Measurements from ENCODE around the gene PFKFB4. TPM values are rescaled to one million over a fixed set of nuclear protein-coding genes. Genes with fewer than 3 reads are reported as not detected.

The PFKFB4 gene
- total and polyA plus RNA-seq, 5 donors from 2014 or later, result 0.96 to 1.8 (median 1.5) TPM

- no peaks in the 10 kb centered on the region for H3K4me1 ChIP-seq (ENCODE audit: control insufficient read depth, insufficient read depth, low read length, poor library complexity, severe bottlenecking)
- H3K9me3 ChIP-seq (ENCODE audit: control insufficient read depth in 2 of 2, low read length in 2 of 2), result no peaks in the 10 kb centered on the region
- H3K36me3 ChIP-seq (ENCODE audit: control insufficient read depth, insufficient read depth, low read length), result no peaks in the 10 kb centered on the region
- H3K27ac ChIP-seq (ENCODE audit: insufficient read depth, low read length, poor library complexity, severe bottlenecking), result no peak overlapping the region
- DNase-seq (no peak), ATAC-seq (ENCODE audit: low read depth in 2 of 2) (no peak)
- H3K36me3 Mint-ChIP-seq, result no peaks in the 10 kb centered on the region
- no peak overlapping the region for H3K4me3 Mint-ChIP-seq
- H3K4me3 ChIP-seq (ENCODE audit: low read depth, low read length), result no peak overlapping the region
- H3K27me3 Mint-ChIP-seq, result peaks cover 6% of the 10 kb centered on the region
- H3K4me1 Mint-ChIP-seq, result no peaks in the 10 kb centered on the region
- no peak overlapping the region for H3K27ac Mint-ChIP-seq
- peaks cover 2% of the 10 kb centered on the region for H3K27me3 ChIP-seq (ENCODE audit: control insufficient read depth, insufficient read depth, low read length)
- H3K9me3 Mint-ChIP-seq, result no peaks in the 10 kb centered on the region
Measured at GRCh38 chr3:48581621-48582481, 25.2 kb upstream of the PFKFB4 start.

DNA sequence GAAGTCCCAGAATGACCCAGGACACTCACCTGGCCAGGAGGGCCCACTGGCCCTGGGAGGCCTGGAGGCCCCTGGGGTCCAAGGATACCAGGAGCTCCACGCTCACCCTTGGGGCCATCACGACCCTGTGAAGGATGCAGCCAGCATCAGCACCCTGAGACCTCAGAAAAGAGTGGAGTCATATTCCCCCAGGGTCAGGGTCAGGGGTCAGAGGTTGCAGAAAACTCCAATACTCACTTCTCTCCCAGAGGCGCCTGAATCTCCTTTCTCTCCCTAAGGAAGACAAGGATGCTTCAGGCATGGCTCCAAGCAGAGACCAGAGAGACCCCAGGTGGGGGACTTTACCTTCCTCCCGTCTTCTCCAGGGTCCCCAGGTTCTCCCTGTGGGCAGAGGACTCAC, 20.0 kb upstream of the PFKFB4 start:
- Histone ChIP-seq H3K4me1 (ENCODE audit: control insufficient read depth, insufficient read depth, low read length, poor library complexity, severe bottlenecking) (no peaks in the 10 kb centered on the region), H3K27ac (ENCODE audit: insufficient read depth, low read length, poor library complexity, severe bottlenecking) (no peak overlapping the region), H3K36me3 (ENCODE audit: control insufficient read depth, insufficient read depth, low read length) (no peaks in the 10 kb centered on the region), H3K4me3 (ENCODE audit: low read depth, low read length) (no peak overlapping the region), H3K27me3 (ENCODE audit: control insufficient read depth, insufficient read depth, low read length) (peaks cover 2% of the 10 kb centered on the region), H3K9me3 (ENCODE audit: control insufficient read depth in 2 of 2, low read length in 2 of 2) (no peaks in the 10 kb centered on the region)
- no peaks in the 10 kb centered on the region for H3K36me3 Mint-ChIP-seq
- DNase-seq (no peak), ATAC-seq (ENCODE audit: low read depth in 2 of 2) (no peak)
- no peak overlapping the region for H3K27ac Mint-ChIP-seq
- H3K4me3 Mint-ChIP-seq, result no peak overlapping the region
- H3K27me3 Mint-ChIP-seq, result peaks cover 5% of the 10 kb centered on the region
- no peaks in the 10 kb centered on the region for H3K4me1 Mint-ChIP-seq
- no peaks in the 10 kb centered on the region for H3K9me3 Mint-ChIP-seq

- no peak overlapping the region for H3K4me3 ChIP-seq (ENCODE audit: low read depth, low read length)
- no peaks in the 10 kb centered on the region for H3K36me3 Mint-ChIP-seq
Measured at GRCh38 chr3:48575366-48575765, 18.8 kb upstream of the PFKFB4 start.

GRCh38 chr3:48573973-48574585, 17.5 kb upstream of the PFKFB4 start:
- Mint-ChIP-seq H3K27ac (no peak overlapping the region), H3K4me1 (no peaks in the 10 kb centered on the region)

More at GRCh38 chr3:48575366-48575765, 18.8 kb upstream of the PFKFB4 start:
- Mint-ChIP-seq H3K27me3 (peaks cover 5% of the 10 kb centered on the region), H3K9me3 (no peaks in the 10 kb centered on the region), H3K27ac (no peak overlapping the region), H3K4me1 (no peaks in the 10 kb centered on the region), H3K4me3 (no peak overlapping the region)
- DNase-seq (no peak), ATAC-seq (ENCODE audit: low read depth in 2 of 2) (no peak)
- no peaks in the 10 kb centered on the region for H3K9me3 ChIP-seq (ENCODE audit: control insufficient read depth in 2 of 2, low read length in 2 of 2)
- no peaks in the 10 kb centered on the region for H3K36me3 ChIP-seq (ENCODE audit: control insufficient read depth, insufficient read depth, low read length)
- H3K4me1 ChIP-seq (ENCODE audit: control insufficient read depth, insufficient read depth, low read length, poor library complexity, severe bottlenecking), result no peaks in the 10 kb centered on the region
- H3K27ac ChIP-seq (ENCODE audit: insufficient read depth, low read length, poor library complexity, severe bottlenecking), result no peak overlapping the region
- peaks cover 2% of the 10 kb centered on the region for H3K27me3 ChIP-seq (ENCODE audit: control insufficient read depth, insufficient read depth, low read length)

GRCh38 chr3:48572517-48572916, 15.9 kb upstream of the PFKFB4 start:
- H3K36me3 ChIP-seq (ENCODE audit: control insufficient read depth, insufficient read depth, low read length), result no peaks in the 10 kb centered on the region

More at GRCh38 chr3:48573973-48574585, 17.5 kb upstream of the PFKFB4 start:
- Mint-ChIP-seq H3K36me3 (no peaks in the 10 kb centered on the region), H3K4me3 (no peak overlapping the region), H3K9me3 (no peaks in the 10 kb centered on the region), H3K27me3 (peaks cover 5% of the 10 kb centered on the region)
- no peaks in the 10 kb centered on the region for H3K9me3 ChIP-seq (ENCODE audit: control insufficient read depth in 2 of 2, low read length in 2 of 2)
- no peaks in the 10 kb centered on the region for H3K4me1 ChIP-seq (ENCODE audit: control insufficient read depth, insufficient read depth, low read length, poor library complexity, severe bottlenecking)
- no peaks in the 10 kb centered on the region for H3K36me3 ChIP-seq (ENCODE audit: control insufficient read depth, insufficient read depth, low read length)
- ATAC-seq (ENCODE audit: low read depth in 2 of 2), result no peak
- no peak for DNase-seq
- H3K4me3 ChIP-seq (ENCODE audit: low read depth, low read length), result no peak overlapping the region
- H3K27ac ChIP-seq (ENCODE audit: insufficient read depth, low read length, poor library complexity, severe bottlenecking), result no peak overlapping the region
- H3K27me3 ChIP-seq (ENCODE audit: control insufficient read depth, insufficient read depth, low read length), result no peaks in the 10 kb centered on the region

GRCh38 chr3:48571938-48572337, 15.3 kb upstream of the PFKFB4 start:
- DNase-seq, result no peak
- H3K27me3 ChIP-seq (ENCODE audit: control insufficient read depth, insufficient read depth, low read length), result no peaks in the 10 kb centered on the region

More at GRCh38 chr3:48572517-48572916, 15.9 kb upstream of the PFKFB4 start:
- Mint-ChIP-seq H3K9me3 (no peaks in the 10 kb centered on the region), H3K27ac (no peak overlapping the region), H3K4me1 (no peaks in the 10 kb centered on the region), H3K4me3 (no peak overlapping the region), H3K36me3 (no peaks in the 10 kb centered on the region), H3K27me3 (no peaks in the 10 kb centered on the region)
- no peaks in the 10 kb centered on the region for H3K9me3 ChIP-seq (ENCODE audit: control insufficient read depth in 2 of 2, low read length in 2 of 2)
- H3K27me3 ChIP-seq (ENCODE audit: control insufficient read depth, insufficient read depth, low read length), result no peaks in the 10 kb centered on the region
- DNase-seq (no peak), ATAC-seq (ENCODE audit: low read depth in 2 of 2) (no peak)
- no peaks in the 10 kb centered on the region for H3K4me1 ChIP-seq (ENCODE audit: control insufficient read depth, insufficient read depth, low read length, poor library complexity, severe bottlenecking)
- H3K4me3 ChIP-seq (ENCODE audit: low read depth, low read length), result no peak overlapping the region
- H3K27ac ChIP-seq (ENCODE audit: insufficient read depth, low read length, poor library complexity, severe bottlenecking), result no peak overlapping the region

GRCh38 chr3:48569808-48570450, 13.3 kb upstream of the PFKFB4 start:
- no peaks in the 10 kb centered on the region for H3K36me3 ChIP-seq (ENCODE audit: control insufficient read depth, insufficient read depth, low read length)
- no peaks in the 10 kb centered on the region for H3K9me3 ChIP-seq (ENCODE audit: control insufficient read depth in 2 of 2, low read length in 2 of 2)
- Mint-ChIP-seq H3K27ac (no peak overlapping the region), H3K9me3 (peaks cover 0 to 1% (median 0%) of the 10 kb centered on the region in 7 donors), H3K36me3 (no peaks in the 10 kb centered on the region), H3K4me3 (peak overlapping the region in 1 of 4 donors; percentile 15), H3K4me1 (no peaks in the 10 kb centered on the region), H3K27me3 (no peaks in the 10 kb centered on the region)
- ATAC-seq (ENCODE audit: low read depth in 2 of 2), result no peak
- no peaks in the 10 kb centered on the region for H3K27me3 ChIP-seq (ENCODE audit: control insufficient read depth, insufficient read depth, low read length)
- H3K4me3 ChIP-seq (ENCODE audit: low read depth, low read length), result no peak overlapping the region
- H3K27ac ChIP-seq (ENCODE audit: insufficient read depth, low read length, poor library complexity, severe bottlenecking), result no peak overlapping the region
- no peak for DNase-seq
- H3K4me1 ChIP-seq (ENCODE audit: control insufficient read depth, insufficient read depth, low read length, poor library complexity, severe bottlenecking), result no peaks in the 10 kb centered on the region

More at GRCh38 chr3:48571938-48572337, 15.3 kb upstream of the PFKFB4 start:
- Mint-ChIP-seq H3K4me3 (no peak overlapping the region), H3K36me3 (no peaks in the 10 kb centered on the region), H3K27ac (no peak overlapping the region), H3K4me1 (no peaks in the 10 kb centered on the region), H3K9me3 (peaks cover 0 to 1% (median 0%) of the 10 kb centered on the region in 7 donors), H3K27me3 (no peaks in the 10 kb centered on the region)
- Histone ChIP-seq H3K36me3 (ENCODE audit: control insufficient read depth, insufficient read depth, low read length) (no peaks in the 10 kb centered on the region), H3K4me1 (ENCODE audit: control insufficient read depth, insufficient read depth, low read length, poor library complexity, severe bottlenecking) (no peaks in the 10 kb centered on the region), H3K27ac (ENCODE audit: insufficient read depth, low read length, poor library complexity, severe bottlenecking) (no peak overlapping the region), H3K4me3 (ENCODE audit: low read depth, low read length) (no peak overlapping the region), H3K9me3 (ENCODE audit: control insufficient read depth in 2 of 2, low read length in 2 of 2) (no peaks in the 10 kb centered on the region)
- no peak for ATAC-seq (ENCODE audit: low read depth in 2 of 2)

Data from CD4-positive, CD25-positive, alpha-beta regulatory T cell (primary cell).